Measurements from ENCODE around the gene SRCIN1.

Gene SRCIN1

DNA sequence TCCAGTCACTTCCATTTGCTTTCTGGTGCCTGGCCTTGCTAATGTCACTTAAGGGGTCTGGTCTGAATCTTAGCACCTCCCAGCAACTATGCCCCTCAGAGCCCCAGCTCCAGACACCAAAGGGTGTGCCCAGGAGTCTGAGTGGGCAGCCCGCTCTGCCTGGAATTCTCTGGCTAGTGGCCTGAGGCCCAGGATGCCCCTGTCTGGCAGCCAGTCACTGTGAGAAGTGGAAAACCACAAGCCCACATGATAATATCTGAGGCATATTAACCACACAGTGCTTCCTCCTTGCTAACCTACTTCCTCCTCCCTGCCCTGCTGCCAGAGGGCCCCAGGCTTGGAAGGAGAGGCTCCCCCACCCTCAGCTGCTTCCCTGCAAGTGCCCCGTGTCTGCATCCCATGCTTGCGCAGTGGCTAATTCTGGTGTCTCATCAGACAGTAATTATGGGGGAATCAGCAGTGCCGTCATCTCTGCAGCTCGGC, 14.0 kb downstream of the SRCIN1 start:
- TF ChIP-seq, protein P1, sequence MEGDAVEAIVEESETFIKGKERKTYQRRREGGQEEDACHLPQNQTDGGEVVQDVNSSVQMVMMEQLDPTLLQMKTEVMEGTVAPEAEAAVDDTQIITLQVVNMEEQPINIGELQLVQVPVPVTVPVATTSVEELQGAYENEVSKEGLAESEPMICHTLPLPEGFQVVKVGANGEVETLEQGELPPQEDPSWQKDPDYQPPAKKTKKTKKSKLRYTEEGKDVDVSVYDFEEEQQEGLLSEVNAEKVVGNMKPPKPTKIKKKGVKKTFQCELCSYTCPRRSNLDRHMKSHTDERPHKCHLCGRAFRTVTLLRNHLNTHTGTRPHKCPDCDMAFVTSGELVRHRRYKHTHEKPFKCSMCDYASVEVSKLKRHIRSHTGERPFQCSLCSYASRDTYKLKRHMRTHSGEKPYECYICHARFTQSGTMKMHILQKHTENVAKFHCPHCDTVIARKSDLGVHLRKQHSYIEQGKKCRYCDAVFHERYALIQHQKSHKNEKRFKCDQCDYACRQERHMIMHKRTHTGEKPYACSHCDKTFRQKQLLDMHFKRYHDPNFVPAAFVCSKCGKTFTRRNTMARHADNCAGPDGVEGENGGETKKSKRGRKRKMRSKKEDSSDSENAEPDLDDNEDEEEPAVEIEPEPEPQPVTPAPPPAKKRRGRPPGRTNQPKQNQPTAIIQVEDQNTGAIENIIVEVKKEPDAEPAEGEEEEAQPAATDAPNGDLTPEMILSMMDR (IDR thresholded peaks at IDR 0.05; ENCODE audit: insufficient read depth, low read length, poor library complexity, severe bottlenecking), result no peak
- no peaks in the 10 kb centered on the region for H3K36me3 ChIP-seq (ENCODE audit: control insufficient read depth, insufficient read depth, low read length)
- no peak overlapping the region for H3K4me3 ChIP-seq (replicated peaks; ENCODE audit: low read depth, low read length)
- DNase-seq (ENCODE audit: extremely low read depth, insufficient read length), result peak; percentile 41
- peaks cover 3% of the 10 kb centered on the region for H3K27me3 ChIP-seq (replicated peaks; ENCODE audit: control insufficient read depth, insufficient read depth, low read length)

DNA sequence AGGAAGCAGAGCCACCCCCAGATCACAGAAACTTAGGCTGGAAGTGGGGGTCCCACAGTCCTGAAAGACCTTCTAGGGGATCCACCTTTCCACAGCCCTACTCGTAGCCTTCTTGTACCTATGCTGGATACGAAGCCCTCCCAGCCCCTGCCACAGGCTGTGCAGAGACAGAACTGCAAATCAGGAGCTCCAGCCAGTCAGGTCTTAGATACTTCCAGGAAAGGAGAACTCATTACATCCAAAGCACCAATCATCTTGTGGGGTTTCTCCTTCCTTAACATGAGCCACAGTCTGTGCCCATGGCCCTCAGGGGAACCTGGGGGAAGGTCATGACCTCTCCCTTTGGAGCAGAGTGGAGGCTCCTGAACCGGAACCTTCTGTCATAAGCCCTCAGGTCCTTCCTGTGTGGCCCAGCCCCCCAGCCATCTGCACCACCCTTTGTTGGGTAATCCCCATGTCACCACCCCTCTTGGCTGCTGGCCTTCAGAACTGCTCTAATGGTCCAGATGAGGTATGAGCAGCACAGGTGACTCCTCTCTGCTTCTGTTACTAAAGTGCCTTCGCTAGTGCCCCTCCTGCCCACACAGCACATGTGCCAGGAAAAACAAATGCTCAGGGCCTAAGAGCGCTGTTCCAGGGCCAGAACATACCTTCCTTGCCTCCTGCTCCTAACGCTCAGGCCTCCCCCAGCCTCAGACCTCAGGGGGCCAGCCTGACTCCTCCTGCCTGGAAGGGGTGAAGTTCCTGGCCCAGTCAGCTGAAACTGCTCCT, 14.6 kb downstream of the SRCIN1 start:
- Histone ChIP-seq H3K4me3 (replicated peaks; ENCODE audit: low read depth, low read length) (no peak overlapping the region), H3K27me3 (replicated peaks; ENCODE audit: control insufficient read depth, insufficient read depth, low read length) (no peaks in the 10 kb centered on the region; the same call in 1 of the 2 replicates)
- DNase-seq (ENCODE audit: extremely low read depth, insufficient read length), result peak; percentile 42

DNA sequence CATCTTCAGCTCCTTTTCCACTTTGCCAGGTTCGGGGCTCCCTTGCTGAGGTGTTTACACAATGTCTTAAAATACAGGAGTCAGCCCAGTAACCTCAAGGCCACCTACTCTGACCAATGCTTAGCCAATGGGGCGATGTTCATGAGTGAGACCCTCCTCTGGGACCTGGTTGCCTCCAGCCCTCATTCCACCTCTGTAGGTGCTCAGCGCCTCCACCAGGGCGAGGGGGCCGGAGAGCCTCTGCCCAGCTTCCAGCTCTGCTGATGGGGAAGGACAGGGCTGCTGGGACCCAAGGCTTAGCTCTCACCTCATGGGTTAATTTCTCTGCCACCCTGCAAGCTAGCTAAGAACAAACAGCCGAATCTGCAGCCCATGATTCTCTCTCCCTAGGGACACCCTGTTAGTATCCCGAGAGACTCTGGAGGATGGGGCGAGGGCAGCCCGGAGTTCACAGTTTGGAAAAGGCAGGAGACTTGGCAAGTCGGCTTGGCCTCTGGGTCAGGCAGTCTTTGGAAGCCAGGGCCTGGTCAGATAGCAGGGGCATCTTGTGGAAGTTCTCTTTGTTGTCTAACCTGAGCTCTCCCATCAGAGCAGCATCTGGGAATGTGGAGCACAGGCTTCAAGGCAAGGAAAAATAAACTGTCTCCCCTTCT, 16.2 kb downstream of the SRCIN1 start:
- TF ChIP-seq, protein P1 (IDR thresholded peaks at IDR 0.05; ENCODE audit: insufficient read depth, low read length, poor library complexity, severe bottlenecking), result no peak
- DNase-seq (ENCODE audit: extremely low read depth, insufficient read length), result no peak
- no peaks in the 10 kb centered on the region for H3K36me3 ChIP-seq (ENCODE audit: control insufficient read depth, insufficient read depth, low read length)
- H3K27me3 ChIP-seq (replicated peaks; ENCODE audit: control insufficient read depth, insufficient read depth, low read length), result no peaks in the 10 kb centered on the region; the same call in 1 of the 2 replicates
- H3K4me3 ChIP-seq (replicated peaks; ENCODE audit: low read depth, low read length), result no peak overlapping the region

More for the DNA sequence above, 14.6 kb downstream of the SRCIN1 start:
- TF ChIP-seq, protein P1 (IDR thresholded peaks at IDR 0.05; ENCODE audit: insufficient read depth, low read length, poor library complexity, severe bottlenecking), result no peak
- H3K36me3 ChIP-seq (ENCODE audit: control insufficient read depth, insufficient read depth, low read length), result no peaks in the 10 kb centered on the region

DNA sequence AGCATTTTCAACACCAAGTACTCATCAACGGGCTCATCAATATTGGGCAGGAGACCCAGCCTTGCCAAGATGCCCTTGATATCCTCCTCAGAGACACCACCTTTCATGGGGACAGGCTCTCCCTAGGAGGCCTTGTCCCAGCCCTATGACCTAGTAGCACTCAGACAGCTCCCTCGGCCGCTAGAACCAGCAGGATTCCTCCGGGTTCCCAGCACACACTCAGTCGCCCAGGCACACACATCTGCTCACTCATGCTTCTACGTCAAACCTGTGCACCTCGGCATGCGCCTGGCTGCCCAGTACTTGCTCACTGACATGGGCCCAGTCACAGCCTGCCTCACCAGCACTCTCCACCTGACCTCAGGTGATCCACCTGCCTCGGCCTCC, 17.0 kb downstream of the SRCIN1 start:
- DNase-seq (ENCODE audit: extremely low read depth, insufficient read length), result no peak
- Histone ChIP-seq H3K27me3 (replicated peaks; ENCODE audit: control insufficient read depth, insufficient read depth, low read length) (no peaks in the 10 kb centered on the region; the same call in 1 of the 2 replicates), H3K4me3 (replicated peaks; ENCODE audit: low read depth, low read length) (no peak overlapping the region), H3K36me3 (ENCODE audit: control insufficient read depth, insufficient read depth, low read length) (no peaks in the 10 kb centered on the region)
- TF ChIP-seq, protein P1 (IDR thresholded peaks at IDR 0.05; ENCODE audit: insufficient read depth, low read length, poor library complexity, severe bottlenecking), result no peak

DNA sequence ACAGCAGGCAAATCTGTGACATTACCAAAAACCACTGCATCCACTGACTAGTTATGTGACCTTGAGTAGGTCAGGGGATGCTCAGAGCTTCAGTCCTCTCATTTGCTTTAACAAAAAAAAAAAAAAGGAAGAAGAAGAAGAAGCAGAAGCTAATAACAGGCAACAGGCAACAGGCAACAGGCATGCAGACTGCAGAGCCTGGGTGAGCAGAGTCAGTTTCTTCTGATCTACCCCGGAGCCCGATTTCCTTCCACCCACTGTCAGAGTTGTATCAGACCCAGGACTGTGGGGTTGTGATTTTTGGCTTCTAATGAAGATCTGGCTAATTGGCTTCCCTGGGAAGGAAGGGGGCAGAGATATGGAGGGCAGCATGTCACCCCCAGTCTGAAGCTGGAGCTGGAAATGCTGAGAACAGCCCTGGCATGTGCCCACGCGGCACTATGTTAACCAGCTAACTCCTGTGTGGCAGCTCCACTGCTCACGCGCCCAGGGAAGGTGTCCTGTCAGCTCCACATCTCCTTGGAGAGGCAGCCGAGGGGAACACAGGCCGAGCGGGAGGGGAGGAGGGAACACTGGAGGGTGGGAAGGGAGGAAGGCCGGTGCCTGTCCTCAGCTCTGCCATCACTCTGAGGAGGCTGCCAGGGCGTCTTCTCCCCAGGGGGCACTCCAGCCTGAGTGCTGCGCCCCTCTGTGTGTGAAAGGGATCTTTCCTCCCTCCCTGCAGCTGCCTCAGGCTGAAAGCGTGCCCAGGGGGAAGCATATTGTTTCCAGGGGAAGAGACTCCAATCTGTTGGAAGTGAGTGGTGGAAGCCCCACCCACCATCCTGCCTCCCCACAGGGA, 17.6 kb downstream of the SRCIN1 start:
- no peaks in the 10 kb centered on the region for H3K36me3 ChIP-seq (ENCODE audit: control insufficient read depth, insufficient read depth, low read length)
- TF ChIP-seq, protein P1 (IDR thresholded peaks at IDR 0.05; ENCODE audit: insufficient read depth, low read length, poor library complexity, severe bottlenecking), result no peak
- no peak for DNase-seq (ENCODE audit: extremely low read depth, insufficient read length)
- no peak overlapping the region for H3K4me3 ChIP-seq (replicated peaks; ENCODE audit: low read depth, low read length)
- H3K27me3 ChIP-seq (replicated peaks; ENCODE audit: control insufficient read depth, insufficient read depth, low read length), result no peaks in the 10 kb centered on the region; the same call in none of the 2 replicates

Data from GM06990 (cell line).